HCT116 (cell line): ENCODE results near the gene MAGI3. TPM values are rescaled to one million over a fixed set of nuclear protein-coding genes. Genes with fewer than 3 reads are reported as not detected.

Source experiments
- ATAC-seq: fragments of 200-7000 bp; cut with Tn5 transposase; 2 replicates; pipeline ENCODE4 v1.9.1; 2020; ENCODE audit warnings: mild to moderate bottlenecking, moderate library complexity
- BruUV-seq: library from RNA; stranded (reverse); fragments of 400-500 nt; replicated peaks from 2 replicates; lab custom pipeline; 2021; lab: Mats Ljungman, UMichigan
- CTCF ChIA-PET: fragments of 300-600 bp; sonication (Branson Sonifier 250); formaldehyde crosslinking; loops from one replicate; lab custom pipeline; 2021; ENCODE audit warnings: antibody characterized with exemption; lab: Charles Lee
- POLR2A ChIA-PET: fragments of 300-600, 350-600 bp; sonication (Branson Sonifier 250); formaldehyde crosslinking; loops from one replicate; lab custom pipeline; 2021; ENCODE audit warnings: antibody characterized with exemption; lab: Charles Lee
- RAD21 ChIA-PET, 2 experiments: fragments of 300-600 bp; sonication (Branson Sonifier 250); formaldehyde crosslinking; loops; one replicate each; lab custom pipeline; 2023; ENCODE audit warnings: low total read pairs in 2 of 2; ENCODE audit not compliant: uncharacterized antibody in 2 of 2, unreplicated experiment in 2 of 2, low non-redundant PET in 1 of 2; lab: Charles Lee
- DNase-seq: peaks from one replicate; pipeline ENCODE4 v3.0.0-alpha.2; 2010; ENCODE audit warnings: low read depth, low spot score
- H2AFZ ChIP-seq: fragments of 200-600 bp; shearing (Covaris generic), sonication (generic); 2 replicates; pipeline ENCODE4 v1.6.1; 2017; ENCODE audit warnings: low read depth, mixed run types, mixed read lengths, antibody characterized with exemption, low read length; ENCODE audit not compliant: poor library complexity, severe bottlenecking
- H3K27ac ChIP-seq: 2 replicates; pipeline ENCODE4 v1.5.1; 2012; ENCODE audit warnings: low read depth, low read length
- H3K27me3 ChIP-seq: fragments of 200-600 bp; sonication (generic); 2 replicates; pipeline ENCODE4 v1.6.1; 2016; ENCODE audit warnings: mixed run types, low read length, mixed read lengths; ENCODE audit not compliant: insufficient read depth
- H3K36me3 ChIP-seq, 2 experiments: fragments of 200-500 bp in 1 of 2; fragments of 200-600 bp in 1 of 2; sonication (Bioruptor generic) in 1 of 2; sonication (generic) in 1 of 2; 2 replicates each; pipeline versions ENCODE4 v1.5.1 to v1.6.1; 2014 to 2016; ENCODE audit warnings: low read length in 2 of 2, inconsistent platforms in 1 of 2, mixed read lengths in 1 of 2, mixed run types in 1 of 2; ENCODE audit not compliant: insufficient read depth in 2 of 2, control insufficient read depth in 1 of 2
- H3K4me1 ChIP-seq, 2 experiments: fragments of 200-600 bp in 1 of 2; sonication (generic) in 1 of 2; 2 replicates each; pipeline versions ENCODE4 v1.5.1 to v1.6.1; 2012 to 2017; ENCODE audit warnings: low read length in 2 of 2, inconsistent platforms in 1 of 2, mild to moderate bottlenecking in 1 of 2, mixed read lengths in 1 of 2, mixed run types in 1 of 2, moderate library complexity in 1 of 2; ENCODE audit not compliant: insufficient read depth in 2 of 2, control insufficient read depth in 1 of 2
- H3K4me2 ChIP-seq: fragments of 200-600 bp; sonication (generic); 2 replicates; pipeline ENCODE4 v1.6.1; 2017; ENCODE audit warnings: mixed run types, low read length, mixed read lengths
- H3K4me3 ChIP-seq, 2 experiments: fragments of 200-600 bp in 1 of 2; sonication (generic) in 1 of 2; replicated peaks in 1 of 2; 2 replicates each; pipeline ENCODE4 v1.5.1; 2011 to 2016; ENCODE audit warnings: low read length in 2 of 2, control low read depth in 1 of 2, low read depth in 1 of 2, mild to moderate bottlenecking in 1 of 2, mixed read lengths in 1 of 2, mixed run types in 1 of 2
- H3K79me2 ChIP-seq: fragments of 200-600 bp; sonication (generic); 2 replicates; pipeline ENCODE4 v1.6.1; 2017; ENCODE audit warnings: mild to moderate bottlenecking, mixed run types, low read length, moderate library complexity, mixed read lengths; ENCODE audit not compliant: insufficient read depth
- H3K9ac ChIP-seq: fragments of 200-600 bp; sonication (generic); 2 replicates; pipeline ENCODE4 v1.6.1; 2016; ENCODE audit warnings: low read length, mixed read lengths
- H3K9me2 ChIP-seq: fragments of 200-600 bp; sonication (generic), shearing (Covaris generic); 2 replicates; pipeline ENCODE4 v1.6.1; 2017; ENCODE audit warnings: mixed run types, mild to moderate bottlenecking, moderate library complexity; ENCODE audit not compliant: insufficient read depth
- H3K9me3 ChIP-seq, 2 experiments: fragments of 200-500 bp in 1 of 2; fragments of 200-600 bp in 1 of 2; sonication (Bioruptor generic) in 1 of 2; sonication (generic) in 1 of 2; 2 replicates each; pipeline ENCODE4 v1.6.1; 2014 to 2017; ENCODE audit warnings: low read length in 2 of 2, mixed read lengths in 2 of 2, inconsistent platforms in 1 of 2, low read depth in 1 of 2, mild to moderate bottlenecking in 1 of 2, mixed run types in 1 of 2, moderate library complexity in 1 of 2; ENCODE audit not compliant: control insufficient read depth in 1 of 2, insufficient read depth in 1 of 2
- H4K20me1 ChIP-seq: fragments of 200-600 bp; sonication (generic), shearing (Covaris generic); 2 replicates; pipeline ENCODE4 v1.6.1; 2017; ENCODE audit warnings: mixed run types, mild to moderate bottlenecking, moderate library complexity; ENCODE audit not compliant: insufficient read depth
- CBX3 ChIP-seq: IDR thresholded peaks from 2 replicates; pipeline ENCODE4 v1.6.1; 2012; ENCODE audit warnings: low read depth
- EGR1 ChIP-seq: IDR thresholded peaks from 2 replicates; pipeline ENCODE4 v1.6.1; 2012; ENCODE audit warnings: low read depth
- FOSL1 ChIP-seq: IDR thresholded peaks from 2 replicates; pipeline ENCODE4 v1.6.1; 2012; ENCODE audit warnings: low read depth
- JUND ChIP-seq: IDR thresholded peaks from 2 replicates; pipeline ENCODE4 v1.6.1; 2012
- SRF ChIP-seq: IDR thresholded peaks from 2 replicates; pipeline ENCODE4 v1.6.1; 2012; ENCODE audit warnings: low read depth
- ZFX ChIP-seq: fragments of 450-650 bp; IDR thresholded peaks from 2 replicates; pipeline ENCODE4 v1.6.1; 2017
- intact Hi-C: fragments of 100-400 bp; cut with micrococcal nuclease; formaldehyde crosslinking; loops from 2 replicates; pipeline ENCODE4 v1.10.0; 2022
- total RNA-seq: library from RNA; stranded (reverse); gene quantifications from one replicate; pipeline ENCODE4 v1.2.1, GENCODE V29; 2021; ENCODE audit not compliant: unreplicated experiment
- TF ChIP-seq, protein P1 (sequence below): IDR thresholded peaks from 2 replicates; pipeline ENCODE4 v1.6.1; 2012
- TF ChIP-seq, protein P2 (sequence below), 3 experiments: fragments of 200-600 bp in 1 of 3; sonication (generic) in 1 of 3; IDR thresholded peaks in 2 of 3; conservative IDR thresholded peaks in 1 of 3; 2 replicates each; pipeline ENCODE4 v1.5.1; 2012 to 2017; ENCODE audit warnings: low read depth in 2 of 3, low read length in 2 of 3, antibody characterized with exemption in 1 of 3, borderline replicate concordance in 1 of 3, control low read depth in 1 of 3, mild to moderate bottlenecking in 1 of 3, mixed read lengths in 1 of 3, mixed run types in 1 of 3, moderate library complexity in 1 of 3; ENCODE audit not compliant: insufficient read depth in 1 of 3
- TF ChIP-seq, protein P3 (sequence below): IDR thresholded peaks from 2 replicates; pipeline ENCODE4 v1.6.1; 2011; ENCODE audit warnings: mild to moderate bottlenecking, low read length, moderate library complexity; ENCODE audit not compliant: insufficient replicate concordance; ENCODE audit errors: extremely low read depth
- TF ChIP-seq, protein P4 (sequence below): IDR thresholded peaks from 2 replicates; pipeline ENCODE4 v1.6.1; 2012; ENCODE audit warnings: low read depth

Gene MAGI3
- total RNA-seq, 1 experiment from 2014 or later = 11.8 TPM

DNA sequence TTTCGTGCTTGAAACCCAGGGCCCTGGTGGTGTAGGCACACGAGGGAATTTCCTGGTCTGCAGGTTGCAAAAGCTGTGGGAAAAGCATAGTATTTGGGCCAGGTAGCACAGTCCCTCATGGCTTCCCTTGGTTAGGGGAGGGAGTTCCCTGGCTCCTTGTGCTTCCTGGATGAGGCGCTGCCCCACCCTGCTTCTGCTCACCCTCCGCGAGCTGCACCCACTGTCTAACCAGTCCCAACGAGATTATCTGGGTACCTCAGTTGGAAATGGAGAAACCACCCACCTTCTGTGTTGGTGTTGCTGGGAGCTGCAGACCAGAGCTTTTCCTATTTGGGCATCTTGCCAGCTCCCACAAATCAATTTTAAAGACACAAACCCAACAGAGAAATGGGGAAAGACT lies 186.0 kb downstream of the MAGI3 start:
- Histone ChIP-seq H3K27me3 (no peaks in the 10 kb centered on the region), H3K4me1 (no peaks in the 10 kb centered on the region), H3K9me3 (no peaks in the 10 kb centered on the region), H3K79me2 (no peaks in the 10 kb centered on the region), H3K27ac (no peak overlapping the region), H2AFZ (no peak overlapping the region), H3K4me2 (no peak overlapping the region), H3K36me3 (no peaks in the 10 kb centered on the region; a peak in 1 of 4 replicates), H3K9me2 (no peaks in the 10 kb centered on the region), H3K4me3 (no peak overlapping the region), H4K20me1 (no peaks in the 10 kb centered on the region), H3K9ac (no peak overlapping the region)
- TF ChIP-seq JUND = no peak
- TF ChIP-seq, protein P1, sequence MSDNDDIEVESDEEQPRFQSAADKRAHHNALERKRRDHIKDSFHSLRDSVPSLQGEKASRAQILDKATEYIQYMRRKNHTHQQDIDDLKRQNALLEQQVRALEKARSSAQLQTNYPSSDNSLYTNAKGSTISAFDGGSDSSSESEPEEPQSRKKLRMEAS = no peak
- no peak for TF ChIP-seq SRF
- TF ChIP-seq ZFX = no peak
- no peak for TF ChIP-seq EGR1
- TF ChIP-seq, protein P2, sequence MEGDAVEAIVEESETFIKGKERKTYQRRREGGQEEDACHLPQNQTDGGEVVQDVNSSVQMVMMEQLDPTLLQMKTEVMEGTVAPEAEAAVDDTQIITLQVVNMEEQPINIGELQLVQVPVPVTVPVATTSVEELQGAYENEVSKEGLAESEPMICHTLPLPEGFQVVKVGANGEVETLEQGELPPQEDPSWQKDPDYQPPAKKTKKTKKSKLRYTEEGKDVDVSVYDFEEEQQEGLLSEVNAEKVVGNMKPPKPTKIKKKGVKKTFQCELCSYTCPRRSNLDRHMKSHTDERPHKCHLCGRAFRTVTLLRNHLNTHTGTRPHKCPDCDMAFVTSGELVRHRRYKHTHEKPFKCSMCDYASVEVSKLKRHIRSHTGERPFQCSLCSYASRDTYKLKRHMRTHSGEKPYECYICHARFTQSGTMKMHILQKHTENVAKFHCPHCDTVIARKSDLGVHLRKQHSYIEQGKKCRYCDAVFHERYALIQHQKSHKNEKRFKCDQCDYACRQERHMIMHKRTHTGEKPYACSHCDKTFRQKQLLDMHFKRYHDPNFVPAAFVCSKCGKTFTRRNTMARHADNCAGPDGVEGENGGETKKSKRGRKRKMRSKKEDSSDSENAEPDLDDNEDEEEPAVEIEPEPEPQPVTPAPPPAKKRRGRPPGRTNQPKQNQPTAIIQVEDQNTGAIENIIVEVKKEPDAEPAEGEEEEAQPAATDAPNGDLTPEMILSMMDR (IDR thresholded peaks at IDR 0.05 in 2 of 3, conservative IDR thresholded peaks at IDR 0.05 in 1 of 3; ENCODE audit: borderline replicate concordance in 1 of 3, insufficient read depth in 1 of 3, low read depth in 2 of 3, low read length in 2 of 3) = no peak
- no peak for TF ChIP-seq FOSL1
- TF ChIP-seq, protein P3, sequence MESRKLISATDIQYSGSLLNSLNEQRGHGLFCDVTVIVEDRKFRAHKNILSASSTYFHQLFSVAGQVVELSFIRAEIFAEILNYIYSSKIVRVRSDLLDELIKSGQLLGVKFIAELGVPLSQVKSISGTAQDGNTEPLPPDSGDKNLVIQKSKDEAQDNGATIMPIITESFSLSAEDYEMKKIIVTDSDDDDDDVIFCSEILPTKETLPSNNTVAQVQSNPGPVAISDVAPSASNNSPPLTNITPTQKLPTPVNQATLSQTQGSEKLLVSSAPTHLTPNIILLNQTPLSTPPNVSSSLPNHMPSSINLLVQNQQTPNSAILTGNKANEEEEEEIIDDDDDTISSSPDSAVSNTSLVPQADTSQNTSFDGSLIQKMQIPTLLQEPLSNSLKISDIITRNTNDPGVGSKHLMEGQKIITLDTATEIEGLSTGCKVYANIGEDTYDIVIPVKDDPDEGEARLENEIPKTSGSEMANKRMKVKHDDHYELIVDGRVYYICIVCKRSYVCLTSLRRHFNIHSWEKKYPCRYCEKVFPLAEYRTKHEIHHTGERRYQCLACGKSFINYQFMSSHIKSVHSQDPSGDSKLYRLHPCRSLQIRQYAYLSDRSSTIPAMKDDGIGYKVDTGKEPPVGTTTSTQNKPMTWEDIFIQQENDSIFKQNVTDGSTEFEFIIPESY = no peak
- TF ChIP-seq, protein P4, sequence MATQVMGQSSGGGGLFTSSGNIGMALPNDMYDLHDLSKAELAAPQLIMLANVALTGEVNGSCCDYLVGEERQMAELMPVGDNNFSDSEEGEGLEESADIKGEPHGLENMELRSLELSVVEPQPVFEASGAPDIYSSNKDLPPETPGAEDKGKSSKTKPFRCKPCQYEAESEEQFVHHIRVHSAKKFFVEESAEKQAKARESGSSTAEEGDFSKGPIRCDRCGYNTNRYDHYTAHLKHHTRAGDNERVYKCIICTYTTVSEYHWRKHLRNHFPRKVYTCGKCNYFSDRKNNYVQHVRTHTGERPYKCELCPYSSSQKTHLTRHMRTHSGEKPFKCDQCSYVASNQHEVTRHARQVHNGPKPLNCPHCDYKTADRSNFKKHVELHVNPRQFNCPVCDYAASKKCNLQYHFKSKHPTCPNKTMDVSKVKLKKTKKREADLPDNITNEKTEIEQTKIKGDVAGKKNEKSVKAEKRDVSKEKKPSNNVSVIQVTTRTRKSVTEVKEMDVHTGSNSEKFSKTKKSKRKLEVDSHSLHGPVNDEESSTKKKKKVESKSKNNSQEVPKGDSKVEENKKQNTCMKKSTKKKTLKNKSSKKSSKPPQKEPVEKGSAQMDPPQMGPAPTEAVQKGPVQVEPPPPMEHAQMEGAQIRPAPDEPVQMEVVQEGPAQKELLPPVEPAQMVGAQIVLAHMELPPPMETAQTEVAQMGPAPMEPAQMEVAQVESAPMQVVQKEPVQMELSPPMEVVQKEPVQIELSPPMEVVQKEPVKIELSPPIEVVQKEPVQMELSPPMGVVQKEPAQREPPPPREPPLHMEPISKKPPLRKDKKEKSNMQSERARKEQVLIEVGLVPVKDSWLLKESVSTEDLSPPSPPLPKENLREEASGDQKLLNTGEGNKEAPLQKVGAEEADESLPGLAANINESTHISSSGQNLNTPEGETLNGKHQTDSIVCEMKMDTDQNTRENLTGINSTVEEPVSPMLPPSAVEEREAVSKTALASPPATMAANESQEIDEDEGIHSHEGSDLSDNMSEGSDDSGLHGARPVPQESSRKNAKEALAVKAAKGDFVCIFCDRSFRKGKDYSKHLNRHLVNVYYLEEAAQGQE = no peak
- no peak for TF ChIP-seq CBX3
- no peak for DNase-seq
- ChIA-PET CTCF (no interaction called here), POLR2A (no interaction called here), RAD21 (no interaction called here)
- no TSS peak for BruUV-seq
- intact Hi-C loops = no loop called here
- ATAC-seq = no peak
